Stimulated activated memory B cell treated with anti-CD40 and anti-IgM and Interleukin-4, amounts not matched to agents 10 μg/mL and 1 μg/mL and 100 μg/mL, for 72 hours (primary cell): ENCODE data around the gene FAM50B.

Experiments used
- ATAC-seq: fragments of 150-1000 bp; cut with Tn5 transposase; 2 replicates; pipeline ENCODE4 v1.10.0; 2021
- H3K27ac Mint-ChIP-seq: one replicate; pipeline ENCODE4 v1.8.0; 2022; ENCODE audit warnings: mild to moderate bottlenecking, mixed read lengths
- H3K27me3 Mint-ChIP-seq: one replicate; pipeline ENCODE4 v1.8.0; 2022; ENCODE audit warnings: mixed read lengths
- H3K36me3 Mint-ChIP-seq: one replicate; pipeline ENCODE4 v1.8.0; 2022; ENCODE audit warnings: mixed read lengths
- H3K4me1 Mint-ChIP-seq: one replicate; pipeline ENCODE4 v1.8.0; 2022; ENCODE audit warnings: mixed read lengths
- H3K4me3 Mint-ChIP-seq: one replicate; pipeline ENCODE4 v1.8.0; 2022; ENCODE audit warnings: mild to moderate bottlenecking, moderate library complexity, mixed read lengths
- H3K9me3 Mint-ChIP-seq: one replicate; pipeline ENCODE4 v1.8.0; 2022; ENCODE audit warnings: mixed read lengths

FAM50B gene

GRCh38 chr6:3835785-3836184 is 13.4 kb upstream of the FAM50B start:
- Mint-ChIP-seq H3K4me1 (peaks cover 5% of the 10 kb centered on the region), H3K9me3 (no peaks in the 10 kb centered on the region), H3K4me3 (no peak overlapping the region), H3K27ac (no peak overlapping the region), H3K27me3 (no peaks in the 10 kb centered on the region), H3K36me3 (no peaks in the 10 kb centered on the region)
- no peak for ATAC-seq

- no peaks in the 10 kb centered on the region for H3K36me3 Mint-ChIP-seq
- H3K9me3 Mint-ChIP-seq, result no peaks in the 10 kb centered on the region
- H3K27me3 Mint-ChIP-seq, result no peaks in the 10 kb centered on the region
- no peak overlapping the region for H3K4me3 Mint-ChIP-seq
- no peak for ATAC-seq
- no peak overlapping the region for H3K27ac Mint-ChIP-seq
- H3K4me1 Mint-ChIP-seq, result peaks cover 10% of the 10 kb centered on the region
These were observed 12.6 kb upstream of the FAM50B start for GRCh38 chr6:3836566-3836965.

DNA sequence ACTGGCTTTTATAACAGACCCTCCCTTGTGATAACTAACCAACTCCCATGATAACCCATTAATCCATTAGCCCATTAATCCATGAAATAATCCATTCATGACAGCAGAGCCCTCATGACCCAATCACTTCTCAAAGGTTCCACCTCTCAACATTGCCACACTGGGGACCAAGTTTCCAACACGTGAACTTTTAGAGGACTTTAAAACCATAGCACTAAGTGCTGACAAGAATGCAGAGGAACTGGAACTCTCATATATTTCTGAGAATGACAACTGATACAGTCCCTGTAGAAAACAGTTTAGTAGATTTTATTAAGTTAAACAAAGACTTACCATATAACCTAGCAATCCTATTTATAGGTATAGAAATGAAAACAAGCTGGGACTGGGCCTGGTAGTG is 11.4 kb upstream of the FAM50B start:
- Mint-ChIP-seq H3K4me3 (no peak overlapping the region), H3K4me1 (peaks cover 21% of the 10 kb centered on the region), H3K27me3 (no peaks in the 10 kb centered on the region), H3K27ac (no peak overlapping the region), H3K36me3 (no peaks in the 10 kb centered on the region), H3K9me3 (no peaks in the 10 kb centered on the region)
- ATAC-seq, result peak; percentile 36

DNA sequence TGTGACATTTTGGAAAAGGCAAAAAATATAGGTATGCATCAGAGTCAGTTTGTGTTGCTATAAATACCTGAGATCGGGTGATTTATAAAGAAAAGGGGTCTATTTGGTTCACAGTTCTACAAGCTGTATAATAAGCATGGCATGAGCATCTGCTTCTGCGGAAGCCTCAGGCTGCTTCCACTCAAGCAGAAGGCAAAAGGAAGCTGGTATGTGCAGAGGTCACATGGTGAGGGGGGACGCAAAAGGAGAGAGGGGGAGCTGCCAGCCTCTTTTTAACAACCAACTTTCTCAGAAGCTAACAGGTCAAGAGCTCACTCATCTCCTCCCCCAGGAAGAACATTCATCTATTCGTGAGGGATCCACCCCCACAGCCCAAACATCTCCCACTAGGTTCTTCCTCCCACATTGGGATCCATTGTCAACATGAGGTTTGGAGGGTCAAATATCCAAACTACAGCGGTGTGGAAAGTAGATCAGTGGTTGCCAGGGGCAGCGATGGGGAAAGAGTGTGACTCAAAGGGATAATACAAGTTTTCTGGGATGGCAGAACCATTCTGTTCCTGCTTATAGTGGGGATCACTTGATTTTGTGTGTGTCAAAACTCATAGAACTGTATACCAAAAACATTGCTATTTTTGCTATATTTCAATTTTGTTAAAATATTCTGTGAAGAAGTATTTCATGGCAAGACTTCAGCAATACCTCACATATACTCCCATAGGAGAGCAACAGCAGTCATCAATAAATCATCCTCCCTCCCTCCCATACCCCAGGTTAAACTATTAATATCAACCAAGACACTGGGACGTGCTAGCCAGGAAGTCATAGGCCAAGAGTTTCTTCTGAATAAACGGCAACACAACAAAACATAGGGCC is 9.9 kb upstream of the FAM50B start:
- ATAC-seq, result no peak
- no peaks in the 10 kb centered on the region for H3K36me3 Mint-ChIP-seq
- H3K9me3 Mint-ChIP-seq, result no peaks in the 10 kb centered on the region
- no peak overlapping the region for H3K4me3 Mint-ChIP-seq
- no peaks in the 10 kb centered on the region for H3K27me3 Mint-ChIP-seq
- H3K4me1 Mint-ChIP-seq, result peaks cover 31% of the 10 kb centered on the region
- no peak overlapping the region for H3K27ac Mint-ChIP-seq

- peaks cover 33% of the 10 kb centered on the region for H3K4me1 Mint-ChIP-seq
- H3K27ac Mint-ChIP-seq, result no peak overlapping the region
- H3K9me3 Mint-ChIP-seq, result no peaks in the 10 kb centered on the region
- H3K36me3 Mint-ChIP-seq, result no peaks in the 10 kb centered on the region
- no peak for ATAC-seq
- H3K27me3 Mint-ChIP-seq, result no peaks in the 10 kb centered on the region
- H3K4me3 Mint-ChIP-seq, result no peak overlapping the region
These were observed 8.1 kb upstream of the FAM50B start for GRCh38 chr6:3841066-3841454.

- Mint-ChIP-seq H3K36me3 (no peaks in the 10 kb centered on the region), H3K4me1 (peaks cover 33% of the 10 kb centered on the region), H3K27me3 (no peaks in the 10 kb centered on the region), H3K27ac (no peak overlapping the region), H3K4me3 (no peak overlapping the region), H3K9me3 (no peaks in the 10 kb centered on the region)
- no peak for ATAC-seq
These were observed 7.2 kb upstream of the FAM50B start for GRCh38 chr6:3841711-3842565.

GRCh38 chr6:3843379-3844096 is 5.6 kb upstream of the FAM50B start:
- H3K4me3 Mint-ChIP-seq, result no peak overlapping the region

DNA sequence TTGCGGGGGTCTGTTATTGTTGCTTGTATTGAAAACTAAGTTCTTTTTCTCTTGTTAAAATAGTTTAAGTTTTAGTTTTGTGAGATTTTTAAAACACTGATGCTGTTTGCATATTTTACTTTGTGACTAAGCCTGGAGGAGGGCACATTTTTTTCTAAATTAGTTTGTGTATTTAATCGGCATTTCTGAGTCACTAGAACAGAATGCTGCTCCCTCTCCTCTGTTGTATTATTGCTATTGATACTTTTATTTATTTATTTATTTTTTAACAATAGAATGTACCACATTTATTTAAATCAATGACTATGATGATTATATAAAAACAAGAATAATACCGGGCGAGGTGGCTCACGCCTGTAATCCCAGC is 5.1 kb upstream of the FAM50B start:
- no peak overlapping the region for H3K27ac Mint-ChIP-seq
- H3K27me3 Mint-ChIP-seq, result no peaks in the 10 kb centered on the region
- no peaks in the 10 kb centered on the region for H3K36me3 Mint-ChIP-seq
- peaks cover 49% of the 10 kb centered on the region for H3K4me1 Mint-ChIP-seq
- H3K4me3 Mint-ChIP-seq, result no peak overlapping the region
- ATAC-seq, result no peak
- H3K9me3 Mint-ChIP-seq, result no peaks in the 10 kb centered on the region

More at GRCh38 chr6:3843379-3844096, 5.6 kb upstream of the FAM50B start:
- Mint-ChIP-seq H3K27ac (no peak overlapping the region), H3K36me3 (no peaks in the 10 kb centered on the region), H3K4me1 (peaks cover 47% of the 10 kb centered on the region), H3K9me3 (no peaks in the 10 kb centered on the region), H3K27me3 (no peaks in the 10 kb centered on the region)
- ATAC-seq, result peak; percentile 50

- H3K36me3 Mint-ChIP-seq, result no peaks in the 10 kb centered on the region
- H3K4me1 Mint-ChIP-seq, result peaks cover 56% of the 10 kb centered on the region
- H3K4me3 Mint-ChIP-seq, result no peak overlapping the region
- H3K27ac Mint-ChIP-seq, result peak overlapping the region; percentile 79
- no peak for ATAC-seq
- no peaks in the 10 kb centered on the region for H3K27me3 Mint-ChIP-seq
- peaks cover 2% of the 10 kb centered on the region for H3K9me3 Mint-ChIP-seq
These were observed 1.7 kb upstream of the FAM50B start for GRCh38 chr6:3847521-3847920.

GRCh38 chr6:3848380-3848779 is 793 bp upstream of the FAM50B start:
- H3K4me1 Mint-ChIP-seq, result peaks cover 48% of the 10 kb centered on the region
- H3K4me3 Mint-ChIP-seq, result peak overlapping the region; percentile 82
- no peaks in the 10 kb centered on the region for H3K27me3 Mint-ChIP-seq
- ATAC-seq, result no peak
- peak overlapping the region; percentile 79 for H3K27ac Mint-ChIP-seq
- H3K36me3 Mint-ChIP-seq, result no peaks in the 10 kb centered on the region
- H3K9me3 Mint-ChIP-seq, result peaks cover 2% of the 10 kb centered on the region

DNA sequence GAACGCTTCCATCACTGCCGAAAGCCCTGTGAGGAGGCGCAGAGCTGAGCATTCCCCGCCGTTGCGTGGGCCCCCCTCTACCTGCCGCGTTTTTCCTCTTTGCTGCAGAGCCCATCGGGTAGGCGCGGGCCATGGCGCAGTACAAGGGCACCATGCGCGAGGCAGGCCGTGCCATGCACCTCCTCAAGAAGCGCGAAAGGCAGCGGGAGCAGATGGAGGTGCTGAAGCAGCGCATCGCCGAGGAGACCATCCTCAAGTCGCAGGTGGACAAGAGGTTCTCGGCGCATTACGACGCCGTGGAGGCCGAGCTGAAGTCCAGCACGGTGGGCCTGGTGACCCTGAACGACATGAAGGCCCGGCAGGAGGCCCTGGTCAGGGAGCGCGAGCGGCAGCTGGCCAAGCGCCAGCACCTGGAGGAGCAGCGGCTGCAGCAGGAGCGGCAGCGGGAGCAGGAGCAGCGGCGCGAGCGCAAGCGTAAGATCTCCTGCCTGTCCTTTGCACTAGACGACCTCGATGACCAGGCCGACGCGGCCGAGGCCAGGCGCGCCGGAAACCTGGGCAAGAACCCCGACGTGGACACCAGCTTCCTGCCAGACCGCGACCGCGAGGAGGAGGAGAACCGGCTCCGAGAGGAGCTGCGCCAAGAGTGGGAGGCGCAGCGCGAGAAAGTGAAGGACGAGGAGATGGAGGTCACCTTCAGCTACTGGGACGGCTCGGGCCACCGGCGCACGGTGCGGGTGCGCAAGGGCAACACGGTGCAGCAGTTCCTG is 693 bp downstream of the FAM50B start:
- no peak for ATAC-seq
- no peaks in the 10 kb centered on the region for H3K27me3 Mint-ChIP-seq

DNA sequence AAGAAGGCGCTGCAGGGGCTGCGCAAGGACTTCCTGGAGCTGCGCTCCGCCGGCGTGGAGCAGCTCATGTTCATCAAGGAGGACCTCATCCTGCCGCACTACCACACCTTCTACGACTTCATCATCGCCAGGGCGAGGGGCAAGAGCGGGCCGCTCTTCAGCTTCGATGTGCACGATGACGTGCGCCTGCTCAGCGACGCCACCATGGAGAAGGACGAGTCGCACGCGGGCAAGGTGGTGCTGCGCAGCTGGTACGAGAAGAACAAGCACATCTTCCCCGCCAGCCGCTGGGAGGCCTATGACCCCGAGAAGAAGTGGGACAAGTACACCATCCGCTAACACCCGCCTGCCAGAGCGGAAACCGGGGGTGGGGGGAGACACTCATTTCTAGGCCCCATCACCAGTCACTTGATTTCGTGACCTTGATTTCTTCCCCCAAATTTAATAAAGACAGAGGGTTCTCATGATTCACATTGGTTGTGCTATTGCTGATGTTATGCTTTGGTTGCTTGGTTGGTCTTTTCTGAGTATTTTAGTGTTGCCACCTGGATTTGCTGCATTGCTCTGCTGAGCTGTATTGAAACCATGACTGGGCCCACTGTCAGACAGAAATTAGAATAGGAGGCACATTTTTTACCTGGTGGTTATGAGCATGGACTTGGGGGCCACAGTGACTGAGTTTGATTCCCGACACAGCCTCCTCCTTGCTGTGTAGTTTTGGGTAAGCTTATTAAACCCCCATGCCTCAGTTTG is 1.5 kb downstream of the FAM50B start:
- peak; percentile 18 for ATAC-seq

More for the DNA sequence above, 693 bp downstream of the FAM50B start:
- Mint-ChIP-seq H3K9me3 (peaks cover 2% of the 10 kb centered on the region), H3K4me1 (peaks cover 42% of the 10 kb centered on the region), H3K36me3 (no peaks in the 10 kb centered on the region), H3K27ac (peak overlapping the region; percentile 79), H3K4me3 (peak overlapping the region; percentile 82)

GRCh38 chr6:3851839-3852238 is 2.7 kb downstream of the FAM50B start:
- ATAC-seq, result no peak
- Mint-ChIP-seq H3K36me3 (no peaks in the 10 kb centered on the region), H3K9me3 (peaks cover 2% of the 10 kb centered on the region), H3K4me1 (peaks cover 36% of the 10 kb centered on the region), H3K27ac (no peak overlapping the region), H3K27me3 (no peaks in the 10 kb centered on the region), H3K4me3 (no peak overlapping the region)

More for the DNA sequence above, 1.5 kb downstream of the FAM50B start:
- Mint-ChIP-seq H3K4me3 (peak overlapping the region; percentile 82), H3K9me3 (peaks cover 2% of the 10 kb centered on the region), H3K27me3 (no peaks in the 10 kb centered on the region), H3K36me3 (no peaks in the 10 kb centered on the region), H3K4me1 (peaks cover 36% of the 10 kb centered on the region), H3K27ac (peak overlapping the region; percentile 79)

DNA sequence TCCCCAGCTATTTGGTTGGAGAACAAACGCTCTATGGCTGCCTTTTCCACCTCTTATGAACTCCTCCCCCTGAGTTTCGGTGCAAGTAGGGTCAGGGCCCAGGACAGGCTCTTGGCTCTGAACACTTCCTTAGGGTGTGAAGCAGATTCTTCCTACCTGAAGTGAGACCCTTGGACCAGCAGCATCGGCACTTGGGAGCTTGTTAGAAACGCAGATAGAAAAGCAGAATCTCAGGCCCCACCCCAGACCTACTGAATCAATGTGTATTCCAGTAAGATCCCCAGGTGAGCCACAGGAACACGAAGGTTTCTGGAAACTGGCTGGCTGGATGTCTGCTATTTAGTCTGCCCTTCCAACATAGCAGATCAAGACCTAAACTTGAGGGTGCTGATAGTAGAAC is 3.2 kb downstream of the FAM50B start:
- H3K27me3 Mint-ChIP-seq, result no peaks in the 10 kb centered on the region
- no peak overlapping the region for H3K4me3 Mint-ChIP-seq
- no peak for ATAC-seq
- H3K4me1 Mint-ChIP-seq, result peaks cover 33% of the 10 kb centered on the region
- peaks cover 2% of the 10 kb centered on the region for H3K9me3 Mint-ChIP-seq
- no peak overlapping the region for H3K27ac Mint-ChIP-seq
- no peaks in the 10 kb centered on the region for H3K36me3 Mint-ChIP-seq
